Epithelial cell of esophagus (primary cell): ENCODE measurements around the gene TIMM10B.
"Not testable (repeated sequence)": the region's sequence is repeated elsewhere in the genome, so short reads cannot be mapped to it uniquely, and the experiment has no call there.

Experiments used
- DNase-seq: peaks from one replicate; pipeline ENCODE4 v3.0.0; 2010; ENCODE audit warnings: low read depth
- H3K4me3 ChIP-seq: 2 replicates; pipeline ENCODE4 v1.5.1; 2011; ENCODE audit warnings: mild to moderate bottlenecking, low read length, control low read depth
- TF ChIP-seq, protein P1 (sequence below): IDR thresholded peaks from 2 replicates; pipeline ENCODE4 v1.5.1; 2011; ENCODE audit warnings: low read depth, mild to moderate bottlenecking, low read length, control low read depth, inconsistent platforms; ENCODE audit not compliant: insufficient read depth; ENCODE audit errors: missing control alignments

TIMM10B gene

GRCh38 chr11:6504166-6504565 is 22.9 kb downstream of the TIMM10B start:
- no peak for DNase-seq
- H3K4me3 ChIP-seq, result no peak overlapping the region
- TF ChIP-seq, protein P1, sequence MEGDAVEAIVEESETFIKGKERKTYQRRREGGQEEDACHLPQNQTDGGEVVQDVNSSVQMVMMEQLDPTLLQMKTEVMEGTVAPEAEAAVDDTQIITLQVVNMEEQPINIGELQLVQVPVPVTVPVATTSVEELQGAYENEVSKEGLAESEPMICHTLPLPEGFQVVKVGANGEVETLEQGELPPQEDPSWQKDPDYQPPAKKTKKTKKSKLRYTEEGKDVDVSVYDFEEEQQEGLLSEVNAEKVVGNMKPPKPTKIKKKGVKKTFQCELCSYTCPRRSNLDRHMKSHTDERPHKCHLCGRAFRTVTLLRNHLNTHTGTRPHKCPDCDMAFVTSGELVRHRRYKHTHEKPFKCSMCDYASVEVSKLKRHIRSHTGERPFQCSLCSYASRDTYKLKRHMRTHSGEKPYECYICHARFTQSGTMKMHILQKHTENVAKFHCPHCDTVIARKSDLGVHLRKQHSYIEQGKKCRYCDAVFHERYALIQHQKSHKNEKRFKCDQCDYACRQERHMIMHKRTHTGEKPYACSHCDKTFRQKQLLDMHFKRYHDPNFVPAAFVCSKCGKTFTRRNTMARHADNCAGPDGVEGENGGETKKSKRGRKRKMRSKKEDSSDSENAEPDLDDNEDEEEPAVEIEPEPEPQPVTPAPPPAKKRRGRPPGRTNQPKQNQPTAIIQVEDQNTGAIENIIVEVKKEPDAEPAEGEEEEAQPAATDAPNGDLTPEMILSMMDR, result no peak

- no peak overlapping the region for H3K4me3 ChIP-seq
- TF ChIP-seq, protein P1, result peak; percentile 75
- DNase-seq, result peak; percentile 89
Measured at GRCh38 chr11:6505577-6506240, 24.4 kb downstream of the TIMM10B start.

GRCh38 chr11:6516865-6517264 is 35.6 kb downstream of the TIMM10B start:
- no peak for DNase-seq
- TF ChIP-seq, protein P1, result no peak
- no peak overlapping the region for H3K4me3 ChIP-seq

DNA sequence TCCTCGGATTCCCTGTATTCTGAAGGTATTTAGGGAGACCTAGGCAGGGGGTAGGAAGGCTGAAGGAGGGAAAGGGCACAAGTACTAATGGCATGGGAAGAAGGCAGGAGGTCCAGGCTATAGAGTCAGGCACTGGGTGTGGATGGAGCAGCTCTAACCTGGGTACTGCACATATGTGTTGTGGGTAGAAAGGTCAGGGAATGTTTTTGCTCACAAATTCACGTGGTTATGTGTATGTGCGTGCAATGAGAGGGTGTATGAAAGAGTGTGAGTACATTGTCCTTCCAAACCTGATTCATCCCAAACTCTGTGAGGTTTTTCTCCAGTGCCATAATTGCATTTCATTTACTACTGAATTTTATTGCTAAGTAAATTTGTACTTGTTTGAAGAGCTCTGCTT is 39.0 kb downstream of the TIMM10B start:
- no peak for DNase-seq
- TF ChIP-seq, protein P1, result no peak
- H3K4me3 ChIP-seq, result no peak overlapping the region

- not testable (repeated sequence) for DNase-seq, H3K4me3 ChIP-seq
Measured at GRCh38 chr11:6521946-6522345, 40.6 kb downstream of the TIMM10B start.

- DNase-seq, result peak; percentile 75
- TF ChIP-seq, protein P1, result no peak
- no peak overlapping the region for H3K4me3 ChIP-seq
Measured at GRCh38 chr11:6523253-6523652, 42.0 kb downstream of the TIMM10B start.

DNA sequence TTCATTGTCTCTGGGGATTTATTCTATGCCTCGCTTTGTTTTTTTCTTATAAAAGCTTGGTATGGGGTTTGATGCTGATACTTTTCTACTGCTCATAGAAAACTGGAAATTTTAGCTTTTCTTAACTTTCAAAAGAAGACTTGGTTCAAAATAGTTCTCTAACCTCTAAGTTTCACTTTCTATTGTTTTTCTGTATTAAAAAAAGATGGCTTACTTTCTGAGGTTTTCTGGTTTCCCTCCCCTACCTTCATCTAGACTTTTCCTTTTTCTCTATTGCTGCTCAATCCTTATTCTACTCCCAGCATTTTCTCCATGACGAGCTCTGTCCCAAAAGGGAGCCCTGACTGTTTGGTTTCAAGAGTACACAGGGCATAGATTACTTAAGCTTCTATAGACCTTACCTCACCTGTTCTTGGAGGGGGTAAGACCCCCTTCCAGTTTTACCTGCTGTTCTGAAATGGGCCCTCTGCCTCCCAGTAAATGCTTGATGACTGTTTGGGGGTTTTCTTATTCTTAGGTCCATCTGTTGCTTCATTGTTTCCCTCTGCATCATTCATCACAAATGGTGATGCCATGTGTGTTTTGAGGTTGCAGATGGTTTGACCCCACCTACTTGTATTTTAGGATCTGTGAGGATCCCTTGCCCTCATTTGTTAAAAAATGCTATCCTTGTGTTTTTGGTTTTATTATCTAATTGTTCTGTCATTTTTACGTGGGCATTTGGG is 45.3 kb downstream of the TIMM10B start:
- TF ChIP-seq, protein P1, result no peak
- no peak overlapping the region for H3K4me3 ChIP-seq
- no peak for DNase-seq
